Measurements from ENCODE around the gene SEMA3A.

The SEMA3A gene

GRCh38 chr7:84113286-84113685, 81.3 kb downstream of the SEMA3A start:
- no peak for DNase-seq (ENCODE audit: extremely low read depth in 1 of 2, low read depth in 1 of 2)

GRCh38 chr7:84112771-84113170, 81.8 kb downstream of the SEMA3A start:
- no peak for DNase-seq (ENCODE audit: extremely low read depth in 1 of 2, low read depth in 1 of 2)

DNA sequence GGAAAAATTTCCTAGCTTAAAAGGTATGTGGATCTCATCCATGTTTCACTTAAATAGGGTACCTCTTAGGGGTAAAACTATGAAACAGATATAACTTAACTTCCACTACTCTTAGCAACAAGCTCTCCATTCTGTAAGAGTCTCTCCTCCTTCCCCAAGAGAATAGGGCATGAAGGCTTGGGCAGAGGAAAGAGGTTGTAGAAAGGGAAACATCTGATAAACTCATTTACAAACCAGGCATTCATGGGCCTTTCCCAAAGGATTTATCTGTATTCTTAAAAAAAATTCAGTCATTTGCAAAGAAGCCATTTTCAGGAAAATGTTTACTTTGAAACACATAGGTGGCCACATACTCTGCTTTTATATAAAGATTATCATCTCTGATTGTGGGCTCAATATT, 82.7 kb downstream of the SEMA3A start:
- DNase-seq (ENCODE audit: extremely low read depth in 1 of 2, low read depth in 1 of 2): no peak

- no peak for DNase-seq (ENCODE audit: extremely low read depth in 1 of 2, low read depth in 1 of 2)
Measured at GRCh38 chr7:84110400-84110799, 84.2 kb downstream of the SEMA3A start.

DNA sequence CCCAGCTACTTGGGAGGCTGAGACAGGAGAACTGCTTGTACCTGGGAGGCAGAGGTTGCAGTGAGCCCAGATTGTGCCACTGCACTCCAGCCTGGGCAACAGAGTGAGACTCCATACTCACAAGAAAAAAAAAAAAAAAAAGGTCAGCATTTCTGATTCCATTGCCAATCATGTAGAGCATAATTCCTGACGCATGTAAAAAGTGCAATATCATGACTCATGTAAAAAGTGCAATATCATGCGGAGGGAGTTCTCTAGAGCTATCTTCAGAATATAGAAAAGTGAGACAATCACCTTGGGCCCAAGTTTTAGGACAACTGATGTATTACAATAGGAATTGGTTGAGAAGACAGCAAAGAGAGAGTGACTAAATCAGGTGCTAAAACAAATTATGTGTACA, 85.8 kb downstream of the SEMA3A start:
- no peak for DNase-seq (ENCODE audit: extremely low read depth in 1 of 2, low read depth in 1 of 2)

DNA sequence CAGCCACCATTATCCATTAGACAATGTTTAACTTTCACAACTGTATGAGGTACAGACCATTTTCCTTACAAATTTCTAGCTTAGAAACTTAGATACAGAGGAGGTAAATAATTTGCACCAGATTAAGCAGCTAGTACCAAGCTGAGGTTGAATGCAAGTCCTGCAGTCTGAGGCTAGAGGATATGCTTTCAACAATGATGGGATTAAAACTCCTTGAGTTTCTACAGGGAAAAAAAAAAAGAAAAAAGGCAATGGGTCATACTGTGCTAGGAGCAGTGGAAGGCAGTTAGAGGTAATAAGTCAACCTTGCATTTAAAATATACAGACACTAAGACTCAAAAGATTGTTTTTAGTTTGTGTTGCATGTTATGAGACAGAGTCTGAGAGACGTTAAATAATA, 86.5 kb downstream of the SEMA3A start:
- DNase-seq (ENCODE audit: extremely low read depth in 1 of 2, low read depth in 1 of 2): no peak

DNA sequence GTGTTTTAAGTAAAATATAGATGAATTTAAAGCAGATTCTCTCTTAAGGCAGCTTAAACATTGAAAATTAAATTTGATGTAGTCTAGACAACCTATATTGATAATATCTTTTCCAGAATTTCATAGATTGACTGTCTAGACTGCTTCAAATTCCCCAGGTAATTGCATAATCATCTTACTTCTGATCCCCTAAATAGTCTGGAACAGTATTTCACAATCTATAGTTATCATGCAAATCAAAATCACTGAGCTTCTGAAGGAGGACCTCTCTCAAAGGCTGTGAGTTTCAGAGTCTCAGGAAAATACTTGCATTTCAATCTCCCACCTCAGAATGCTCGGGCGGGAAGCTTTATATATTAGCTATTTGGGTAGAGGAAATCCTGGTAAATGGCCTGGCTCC, 87.3 kb downstream of the SEMA3A start:
- no peak for DNase-seq (ENCODE audit: extremely low read depth in 1 of 2, low read depth in 1 of 2)

- DNase-seq (ENCODE audit: extremely low read depth in 1 of 2, low read depth in 1 of 2): no peak
Measured at GRCh38 chr7:84106291-84106690, 88.3 kb downstream of the SEMA3A start.

- no peak for DNase-seq (ENCODE audit: extremely low read depth in 1 of 2, low read depth in 1 of 2)
Measured at GRCh38 chr7:84105586-84105985, 89.0 kb downstream of the SEMA3A start.

GRCh38 chr7:84104826-84105225, 89.8 kb downstream of the SEMA3A start:
- DNase-seq (ENCODE audit: extremely low read depth in 1 of 2, low read depth in 1 of 2): no peak

DNA sequence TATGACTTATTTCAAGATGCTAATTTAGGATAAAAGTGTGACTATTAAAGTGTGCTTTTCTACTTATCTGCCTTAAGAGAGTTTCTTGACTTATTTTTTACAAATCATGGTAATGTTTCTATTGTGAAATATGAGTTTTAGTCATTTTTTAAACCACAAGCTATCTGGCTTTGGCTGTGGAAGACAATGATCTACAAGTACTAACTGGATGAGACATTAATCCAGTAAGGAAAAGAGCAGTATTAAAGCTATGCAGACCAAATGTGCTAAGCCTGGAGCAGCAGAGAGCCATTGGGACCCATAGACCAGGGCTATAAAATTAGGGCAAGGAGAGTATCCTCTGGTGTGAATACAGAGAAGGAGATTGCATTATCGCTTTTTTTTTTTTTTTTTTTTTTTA, 92.4 kb downstream of the SEMA3A start:
- no peak for DNase-seq (ENCODE audit: extremely low read depth in 1 of 2, low read depth in 1 of 2)

GRCh38 chr7:84100866-84101265, 93.7 kb downstream of the SEMA3A start:
- no peak for DNase-seq (ENCODE audit: extremely low read depth in 1 of 2, low read depth in 1 of 2)

- no peak for DNase-seq (ENCODE audit: extremely low read depth in 1 of 2, low read depth in 1 of 2)
Measured at GRCh38 chr7:84095971-84096370, 98.6 kb downstream of the SEMA3A start.

- no peak for DNase-seq (ENCODE audit: extremely low read depth in 1 of 2, low read depth in 1 of 2)
Measured at GRCh38 chr7:84092207-84092606, 102.4 kb downstream of the SEMA3A start.

DNA sequence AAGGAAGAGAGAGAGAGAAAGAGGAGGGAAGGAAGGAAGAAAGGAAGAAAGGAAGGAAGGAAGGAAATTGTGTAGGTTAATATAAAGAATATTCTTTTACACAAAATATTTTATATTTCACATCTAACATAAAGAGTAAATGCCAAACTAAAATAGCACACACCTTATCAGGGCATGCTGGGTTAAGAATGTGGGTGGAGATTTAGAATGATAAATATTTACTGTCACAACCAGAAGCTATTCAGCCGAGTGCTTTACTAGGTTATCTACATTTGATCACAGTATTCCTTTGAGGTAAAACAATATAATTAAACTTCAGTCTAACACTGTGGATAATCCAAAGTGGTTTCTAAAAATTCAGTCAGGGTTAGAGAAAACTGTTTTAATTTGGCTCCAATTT, 103.3 kb downstream of the SEMA3A start:
- no peak for DNase-seq (ENCODE audit: extremely low read depth in 1 of 2, low read depth in 1 of 2)

GRCh38 chr7:84088802-84089201, 105.8 kb downstream of the SEMA3A start:
- no peak for DNase-seq (ENCODE audit: extremely low read depth in 1 of 2, low read depth in 1 of 2)

DNA sequence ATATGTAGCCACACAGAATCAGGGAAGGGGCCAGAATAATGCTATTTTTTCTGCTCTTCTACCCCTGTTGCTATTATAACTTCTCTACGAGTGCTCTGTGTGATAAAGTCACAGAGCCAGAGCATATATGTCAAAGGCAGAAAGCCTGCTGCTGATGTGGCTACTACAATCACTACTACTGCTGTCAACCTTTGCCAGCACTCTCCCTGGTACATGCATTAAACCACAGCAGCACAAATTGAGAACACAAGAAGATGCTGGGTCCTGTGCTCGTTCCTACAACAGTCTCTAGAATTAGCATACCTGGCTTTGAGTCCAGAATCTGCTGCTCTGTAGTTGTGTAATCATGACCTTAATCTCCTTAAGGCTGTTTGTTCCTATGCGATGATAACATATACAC, 108.6 kb downstream of the SEMA3A start:
- DNase-seq (ENCODE audit: extremely low read depth in 1 of 2, low read depth in 1 of 2): no peak

DNA sequence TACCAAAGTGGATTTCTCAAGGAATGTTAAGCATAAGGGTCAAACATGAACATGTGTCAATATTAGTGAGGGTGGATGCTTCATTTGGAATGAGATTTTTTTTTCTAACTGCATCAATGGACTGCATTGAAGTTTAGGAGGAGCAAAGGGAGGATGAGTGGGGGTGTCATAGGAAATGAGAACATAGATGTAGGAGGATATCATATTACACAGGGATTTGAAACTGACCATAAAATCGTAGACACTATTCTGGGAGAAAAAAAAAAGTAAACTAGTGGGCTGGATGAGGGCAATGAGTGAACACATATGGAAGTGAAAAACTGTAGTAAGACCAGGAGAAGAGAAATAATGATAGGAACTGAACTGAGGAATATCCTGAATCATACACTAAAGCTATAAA, 109.4 kb downstream of the SEMA3A start:
- no peak for DNase-seq (ENCODE audit: extremely low read depth in 1 of 2, low read depth in 1 of 2)

- no peak for DNase-seq (ENCODE audit: extremely low read depth in 1 of 2, low read depth in 1 of 2)
Measured at GRCh38 chr7:84083846-84084245, 110.7 kb downstream of the SEMA3A start.

DNA sequence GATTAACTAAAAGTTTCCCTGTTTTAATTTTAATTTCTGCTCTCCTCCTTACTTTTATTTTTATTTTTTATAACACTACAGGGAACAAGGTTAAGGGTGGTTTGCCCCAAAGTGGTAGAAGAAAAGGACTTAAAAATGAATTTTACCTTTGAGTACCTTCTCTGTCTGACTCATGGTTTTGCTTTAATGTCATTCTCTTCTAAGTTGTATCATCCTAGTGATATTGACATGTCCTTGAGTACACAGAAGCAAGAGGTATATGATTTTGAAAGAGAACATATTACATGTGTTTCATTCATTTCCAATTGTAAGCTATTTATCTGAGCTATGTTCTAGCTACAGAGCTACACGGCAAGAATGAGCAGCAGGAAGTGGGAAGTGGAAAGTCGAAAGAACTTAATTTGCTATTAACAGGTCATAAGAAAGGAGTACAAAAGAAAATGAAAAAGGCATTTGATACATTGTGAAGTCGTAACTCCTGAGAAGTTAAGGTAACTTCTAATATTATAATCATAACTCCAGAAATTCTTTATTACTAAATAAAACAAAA, 112.5 kb downstream of the SEMA3A start:
- no peak for DNase-seq (ENCODE audit: extremely low read depth in 1 of 2, low read depth in 1 of 2)

GRCh38 chr7:84077336-84077735, 117.3 kb downstream of the SEMA3A start:
- no peak for DNase-seq (ENCODE audit: extremely low read depth in 1 of 2, low read depth in 1 of 2)

GRCh38 chr7:84076219-84076618, 118.4 kb downstream of the SEMA3A start:
- DNase-seq (ENCODE audit: extremely low read depth in 1 of 2, low read depth in 1 of 2): no peak

- no peak for DNase-seq (ENCODE audit: extremely low read depth in 1 of 2, low read depth in 1 of 2)
Measured at GRCh38 chr7:84073186-84073875, 121.3 kb downstream of the SEMA3A start.

Data from activated CD8-positive, alpha-beta memory T cell treated with anti-CD3 and anti-CD28 coated beads for 1 hour (primary cell).